DOHH2 (cell line): ENCODE measurements around the gene SYT14.

ENCODE experiments used
- H3F3A ChIP-seq: fragments of 200-600 bp; sonication (generic), shearing (Covaris generic); 2 replicates; pipeline ENCODE4 v1.6.0; 2016; ENCODE audit warnings: antibody characterized with exemption, mild to moderate bottlenecking; ENCODE audit not compliant: control insufficient read depth, insufficient read depth
- H3K27ac ChIP-seq: fragments of 200-600 bp; sonication (generic); 2 replicates; pipeline ENCODE4 v1.5.1; 2014; ENCODE audit warnings: low read depth, mild to moderate bottlenecking, low read length, moderate library complexity
- H3K27me3 ChIP-seq: fragments of 200-600 bp; sonication (generic); 2 replicates; pipeline ENCODE4 v1.6.1; 2014; ENCODE audit warnings: mild to moderate bottlenecking, low read length, mixed read lengths; ENCODE audit not compliant: control insufficient read depth
- H3K36me3 ChIP-seq: fragments of 200-600 bp; sonication (generic); 2 replicates; pipeline ENCODE4 v1.6.1; 2014; ENCODE audit warnings: mild to moderate bottlenecking, low read length, moderate library complexity, mixed read lengths; ENCODE audit not compliant: control insufficient read depth
- H3K4me1 ChIP-seq: fragments of 200-600 bp; sonication (generic); 2 replicates; pipeline ENCODE4 v1.6.1; 2014; ENCODE audit warnings: mild to moderate bottlenecking, low read length, mixed read lengths; ENCODE audit not compliant: control insufficient read depth
- H3K4me2 ChIP-seq: fragments of 200-600 bp; sonication (generic); 2 replicates; pipeline ENCODE4 v1.6.0; 2014; ENCODE audit warnings: mild to moderate bottlenecking, low read length, moderate library complexity
- H3K4me3 ChIP-seq: fragments of 200-600 bp; sonication (generic); 2 replicates; pipeline ENCODE4 v1.5.1; 2014; ENCODE audit warnings: mild to moderate bottlenecking, low read length, mixed read lengths
- H3K79me2 ChIP-seq: fragments of 200-600 bp; sonication (generic); 2 replicates; pipeline ENCODE4 v1.6.1; 2014; ENCODE audit warnings: mild to moderate bottlenecking, low read length, mixed read lengths; ENCODE audit not compliant: control insufficient read depth
- H3K9me2 ChIP-seq: fragments of 200-600 bp; sonication (generic); replicated peaks from 2 replicates; pipeline ENCODE4 v1.6.1; 2014; ENCODE audit warnings: mild to moderate bottlenecking, low read length, mixed read lengths; ENCODE audit not compliant: control insufficient read depth
- H3K9me3 ChIP-seq: fragments of 200-600 bp; sonication (generic); 2 replicates; pipeline ENCODE4 v1.6.1; 2014; ENCODE audit warnings: antibody characterized with exemption, low read length, mixed read lengths; ENCODE audit not compliant: control insufficient read depth, insufficient read depth
- H4K20me1 ChIP-seq: fragments of 200-600 bp; sonication (generic); 2 replicates; pipeline ENCODE4 v1.6.0; 2014; ENCODE audit warnings: low read depth, mild to moderate bottlenecking, antibody characterized with exemption, low read length, moderate library complexity; ENCODE audit not compliant: control insufficient read depth, insufficient read depth
- CTCF ChIP-seq: fragments of 200-600 bp; sonication (generic); IDR thresholded peaks from one replicate; pipeline ENCODE4 v1.5.1; 2014; ENCODE audit warnings: antibody characterized with exemption, mild to moderate bottlenecking, low read depth, low read length; ENCODE audit not compliant: poor library complexity, severe bottlenecking
- EZH2phosphoT487 ChIP-seq: fragments of 200-600 bp; sonication (generic); IDR thresholded peaks from 2 replicates; pipeline ENCODE4 v1.6.1; 2017; ENCODE audit warnings: borderline replicate concordance, mild to moderate bottlenecking, antibody characterized with exemption, low read length, moderate library complexity, mixed read lengths

Gene SYT14

GRCh38 chr1:210151052-210151672 lies 213.1 kb downstream of the SYT14 start:
- Histone ChIP-seq H3F3A (no peaks in the 10 kb centered on the region), H3K79me2 (no peaks in the 10 kb centered on the region), H3K27ac (no peak overlapping the region), H3K27me3 (no peaks in the 10 kb centered on the region), H3K36me3 (no peaks in the 10 kb centered on the region), H3K4me3 (no peak overlapping the region), H3K4me1 (no peaks in the 10 kb centered on the region), H3K9me2 (no peaks in the 10 kb centered on the region), H3K9me3 (no peaks in the 10 kb centered on the region), H4K20me1 (no peaks in the 10 kb centered on the region), H3K4me2 (no peak overlapping the region)
- no peak for TF ChIP-seq EZH2phosphoT487
- no peak for TF ChIP-seq CTCF

GRCh38 chr1:210159211-210159610 lies 221.2 kb downstream of the SYT14 start:
- H3K79me2 ChIP-seq, result no peaks in the 10 kb centered on the region
- H3K9me3 ChIP-seq, result no peaks in the 10 kb centered on the region
- no peaks in the 10 kb centered on the region for H4K20me1 ChIP-seq
- no peak overlapping the region for H3K4me2 ChIP-seq
- H3K27ac ChIP-seq, result no peak overlapping the region
- H3K4me3 ChIP-seq, result no peak overlapping the region
- H3K27me3 ChIP-seq, result no peaks in the 10 kb centered on the region
- H3K4me1 ChIP-seq, result no peaks in the 10 kb centered on the region
- TF ChIP-seq EZH2phosphoT487 (no peak), CTCF (no peak)
- no peaks in the 10 kb centered on the region for H3K9me2 ChIP-seq
- no peaks in the 10 kb centered on the region for H3F3A ChIP-seq
- H3K36me3 ChIP-seq, result no peaks in the 10 kb centered on the region

- Histone ChIP-seq H3K9me2 (no peaks in the 10 kb centered on the region), H3K27me3 (no peaks in the 10 kb centered on the region)
Measured at GRCh38 chr1:210170220-210170619, 232.2 kb downstream of the SYT14 start.

More at GRCh38 chr1:210170220-210170619, 232.2 kb downstream of the SYT14 start:
- Histone ChIP-seq H3K4me1 (no peaks in the 10 kb centered on the region), H3K4me2 (no peak overlapping the region), H3K9me3 (no peaks in the 10 kb centered on the region), H3F3A (no peaks in the 10 kb centered on the region), H3K79me2 (no peaks in the 10 kb centered on the region), H3K36me3 (no peaks in the 10 kb centered on the region), H3K27ac (no peak overlapping the region), H4K20me1 (no peaks in the 10 kb centered on the region), H3K4me3 (no peak overlapping the region)
- TF ChIP-seq EZH2phosphoT487 (no peak), CTCF (no peak)
